Measurements from ENCODE around the gene CTXND1. TPM values are rescaled to one million over a fixed set of nuclear protein-coding genes. Genes with fewer than 3 reads are reported as not detected.

The CTXND1 gene
- total RNA-seq, 1 experiment from 2014 or later: not detected

GRCh38 chr15:80194914-80195313, 57.1 kb downstream of the CTXND1 start:
- no TSS peak for BruUV-seq (replicated peaks)
- ATAC-seq (no peak), DNase-seq (no peak)
- Histone ChIP-seq H2AFZ (ENCODE audit: low read length) (no peak overlapping the region), H3K27ac (ENCODE audit: low read length) (no peak overlapping the region), H3F3A (ENCODE audit: low read length, unreplicated experiment) (no peaks in the 10 kb centered on the region), H3K9me2 (replicated peaks; ENCODE audit: low read length) (no peaks in the 10 kb centered on the region), H3K4me2 (ENCODE audit: low read length) (no peak overlapping the region), H3K36me3 (ENCODE audit: low read depth, low read length) (no peaks in the 10 kb centered on the region), H3K4me3 (ENCODE audit: low read length) (no peak overlapping the region), H4K20me1 (ENCODE audit: low read length) (no peaks in the 10 kb centered on the region), H3K9me3 (ENCODE audit: low read length) (no peaks in the 10 kb centered on the region), H3K9ac (ENCODE audit: low read length) (no peak overlapping the region), H3K79me2 (ENCODE audit: low read length) (no peaks in the 10 kb centered on the region), H3K27me3 (ENCODE audit: low read length) (no peaks in the 10 kb centered on the region), H3K4me1 (ENCODE audit: insufficient read depth, low read length) (no peaks in the 10 kb centered on the region)
- ChIA-PET CTCF (no interaction called here), POLR2A (ENCODE audit: unreplicated experiment) (no interaction called here)
- no peak for TF ChIP-seq CTCF (conservative IDR thresholded peaks at IDR 0.05; ENCODE audit: low read depth, low read length)
- no peak for TF ChIP-seq EZH2phosphoT487 (IDR thresholded peaks at IDR 0.05; ENCODE audit: borderline replicate concordance, low read length)
- TF ChIP-seq EZH2 (IDR thresholded peaks at IDR 0.05; ENCODE audit: low read length, unreplicated experiment): no peak
- intact Hi-C loops (cut with micrococcal nuclease): no loop called here

DNA sequence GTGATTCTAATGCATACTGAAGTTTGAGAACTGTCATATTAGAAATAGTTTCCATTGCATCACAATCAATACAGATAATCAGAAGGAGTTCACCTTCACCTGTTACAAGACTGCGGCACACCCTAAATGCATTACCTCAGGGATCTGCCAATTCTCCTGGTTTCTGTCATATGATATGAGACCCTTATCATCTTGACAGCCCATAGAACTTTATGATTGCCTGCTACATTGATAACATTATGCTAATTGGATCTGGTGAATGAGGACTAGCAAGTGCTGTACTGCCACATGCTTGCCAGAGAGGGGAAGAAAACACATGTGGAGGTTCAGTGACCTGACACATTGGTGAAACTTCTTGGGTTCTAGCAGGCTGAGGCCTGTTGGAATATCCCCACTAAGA, 57.8 kb downstream of the CTXND1 start:
- ATAC-seq (no peak), DNase-seq (no peak)
- H3K79me2 ChIP-seq (ENCODE audit: low read length): no peaks in the 10 kb centered on the region
- intact Hi-C loops (cut with micrococcal nuclease): no loop called here
- H3K9ac ChIP-seq (ENCODE audit: low read length): no peak overlapping the region
- H2AFZ ChIP-seq (ENCODE audit: low read length): no peak overlapping the region
- no peaks in the 10 kb centered on the region for H3K9me2 ChIP-seq (replicated peaks; ENCODE audit: low read length)
- POLR2A ChIA-PET (ENCODE audit: unreplicated experiment): no interaction called here
- no peaks in the 10 kb centered on the region for H3K4me1 ChIP-seq (ENCODE audit: insufficient read depth, low read length)
- H3K9me3 ChIP-seq (ENCODE audit: low read length): no peaks in the 10 kb centered on the region
- H3K27ac ChIP-seq (ENCODE audit: low read length): no peak overlapping the region
- CTCF ChIA-PET: no interaction called here
- H3K4me2 ChIP-seq (ENCODE audit: low read length): no peak overlapping the region
- no peaks in the 10 kb centered on the region for H3K27me3 ChIP-seq (ENCODE audit: low read length)
- BruUV-seq (replicated peaks): no TSS peak
- no peaks in the 10 kb centered on the region for H3F3A ChIP-seq (ENCODE audit: low read length, unreplicated experiment)
- H3K36me3 ChIP-seq (ENCODE audit: low read depth, low read length): no peaks in the 10 kb centered on the region
- no peak overlapping the region for H3K4me3 ChIP-seq (ENCODE audit: low read length)
- no peaks in the 10 kb centered on the region for H4K20me1 ChIP-seq (ENCODE audit: low read length)
- TF ChIP-seq EZH2 (IDR thresholded peaks at IDR 0.05; ENCODE audit: low read length, unreplicated experiment) (no peak), EZH2phosphoT487 (IDR thresholded peaks at IDR 0.05; ENCODE audit: borderline replicate concordance, low read length) (no peak)

- Histone ChIP-seq H3K4me2 (ENCODE audit: low read length) (no peak overlapping the region), H2AFZ (ENCODE audit: low read length) (no peak overlapping the region), H3K4me3 (ENCODE audit: low read length) (no peak overlapping the region), H4K20me1 (ENCODE audit: low read length) (no peaks in the 10 kb centered on the region), H3K27me3 (ENCODE audit: low read length) (no peaks in the 10 kb centered on the region), H3K9me2 (replicated peaks; ENCODE audit: low read length) (no peaks in the 10 kb centered on the region), H3K9me3 (ENCODE audit: low read length) (no peaks in the 10 kb centered on the region), H3K79me2 (ENCODE audit: low read length) (no peaks in the 10 kb centered on the region), H3K36me3 (ENCODE audit: low read depth, low read length) (no peaks in the 10 kb centered on the region; the same call in 1 of the 2 replicates), H3K27ac (ENCODE audit: low read length) (no peak overlapping the region), H3K4me1 (ENCODE audit: insufficient read depth, low read length) (no peaks in the 10 kb centered on the region), H3F3A (ENCODE audit: low read length, unreplicated experiment) (no peaks in the 10 kb centered on the region), H3K9ac (ENCODE audit: low read length) (no peak overlapping the region)
- ATAC-seq (no peak), DNase-seq (no peak)
- no peak for TF ChIP-seq CTCF (conservative IDR thresholded peaks at IDR 0.05; ENCODE audit: low read depth, low read length)
- no peak for TF ChIP-seq EZH2 (IDR thresholded peaks at IDR 0.05; ENCODE audit: low read length, unreplicated experiment)
- no peak for TF ChIP-seq EZH2phosphoT487 (IDR thresholded peaks at IDR 0.05; ENCODE audit: borderline replicate concordance, low read length)
- intact Hi-C loops (cut with micrococcal nuclease): no loop called here
- CTCF ChIA-PET: interaction anchor here (0.6 kb wide), 1 partner anchor 191 kb away, joined by 3 read pairs; no protein-coding TSS in a partner anchor
- POLR2A ChIA-PET (ENCODE audit: unreplicated experiment): no interaction called here
- no TSS peak for BruUV-seq (replicated peaks)
These were observed 60.0 kb downstream of the CTXND1 start for GRCh38 chr15:80191897-80192595.

Measured in PC-3 (cell line).